ENCODE data around the gene KCNQ1. TPM values are rescaled to one million over a fixed set of nuclear protein-coding genes. Genes with fewer than 3 reads are reported as not detected.
"Not testable (repeated sequence)": the region's sequence is repeated elsewhere in the genome, so short reads cannot be mapped to it uniquely, and the experiment has no call there.

Gene KCNQ1
- total RNA-seq, 2 experiments from 2014 or later, result 10.7 to 10.8 TPM

DNA sequence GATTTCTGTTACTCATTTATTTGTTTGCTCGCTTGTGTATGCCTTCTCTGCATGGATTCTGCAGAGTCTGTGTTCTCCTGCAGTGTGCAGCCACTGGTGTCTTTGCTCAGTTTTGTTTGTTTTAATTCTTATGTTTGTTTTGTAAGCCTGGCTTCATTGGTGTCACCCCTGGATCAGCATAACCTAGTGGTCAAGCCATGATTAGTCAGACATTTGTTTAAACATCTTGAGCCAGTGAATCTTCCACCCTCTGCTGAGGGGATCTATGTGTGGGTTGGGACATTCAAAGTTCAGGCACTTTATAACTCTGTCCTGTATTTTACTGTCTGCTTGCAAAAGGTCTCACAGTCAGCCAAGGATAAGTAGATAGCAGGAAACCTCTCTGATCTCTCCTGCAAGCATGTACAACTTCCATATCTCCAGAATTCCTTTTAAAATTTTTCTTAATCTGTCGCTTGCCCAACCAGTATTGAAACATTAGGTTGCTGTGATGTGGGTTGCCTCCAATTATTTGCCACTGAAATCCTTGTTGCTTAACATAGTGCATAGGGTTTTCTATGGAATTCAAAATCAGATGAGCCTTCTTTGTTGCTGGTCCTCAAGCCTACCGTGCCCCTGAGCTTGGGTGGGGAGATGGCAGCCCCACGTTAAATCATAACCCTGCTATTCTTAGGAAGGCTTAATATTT is 168.2 kb downstream of the KCNQ1 start:
- CTCF ChIA-PET, result no interaction called here
- Mint-ChIP-seq H3K36me3 (peaks cover 15% of the 10 kb centered on the region), H3K27ac (no peak overlapping the region), H3K4me1 (ENCODE audit: low read depth) (no peaks in the 10 kb centered on the region), H3K4me3 (no peak overlapping the region), H3K9me3 (peaks cover 16% of the 10 kb centered on the region), H3K27me3 (no peaks in the 10 kb centered on the region)
- POLR2A ChIA-PET, result no interaction called here
- no peak for DNase-seq
- intact Hi-C loops (cut with micrococcal nuclease), result no loop called here

DNA sequence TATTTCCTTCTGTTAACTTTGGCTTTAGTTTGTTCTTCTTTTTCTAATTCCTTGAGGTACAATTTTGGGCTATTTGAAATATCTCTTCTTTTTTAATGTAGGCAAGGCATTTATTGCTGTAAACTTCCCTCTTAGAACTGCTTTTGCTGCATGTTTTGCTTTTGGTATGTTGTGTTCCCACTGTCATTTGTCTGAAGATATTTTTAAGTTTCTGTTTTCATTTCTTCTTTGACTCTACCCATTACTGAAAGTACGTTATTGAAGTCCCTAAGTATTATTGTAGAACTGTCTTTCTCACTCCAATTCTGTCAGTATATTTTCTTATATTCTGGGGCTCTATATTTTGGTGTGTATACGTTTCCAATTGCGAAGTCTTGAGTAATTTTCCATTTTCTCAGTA is 177.1 kb downstream of the KCNQ1 start:
- Mint-ChIP-seq H3K36me3 (peaks cover 8% of the 10 kb centered on the region), H3K4me1 (ENCODE audit: low read depth) (peaks cover 4% of the 10 kb centered on the region), H3K4me3 (no peak overlapping the region), H3K27ac (no peak overlapping the region), H3K9me3 (no peaks in the 10 kb centered on the region), H3K27me3 (no peaks in the 10 kb centered on the region)
- ChIA-PET POLR2A (no interaction called here), CTCF (no interaction called here)
- intact Hi-C loops (cut with micrococcal nuclease), result no loop called here
- no peak for DNase-seq

DNA sequence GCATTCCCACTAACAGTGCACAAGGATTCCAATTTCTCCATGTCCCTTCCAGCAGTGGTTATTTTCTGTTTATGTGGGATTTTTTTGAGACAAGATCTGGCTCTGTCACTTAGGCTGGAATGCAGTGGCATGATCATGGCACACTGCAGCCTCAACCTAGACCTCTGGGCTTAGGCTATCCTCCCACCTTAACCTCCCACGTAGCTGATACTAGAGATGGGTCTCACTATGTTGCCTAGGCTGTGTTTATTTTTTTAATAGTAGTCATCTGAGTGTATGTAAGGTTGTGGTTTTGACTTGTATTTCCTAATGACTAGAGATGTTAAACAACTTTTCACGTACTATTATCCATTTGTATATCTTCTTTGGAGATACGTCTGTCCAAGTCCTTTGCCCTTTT is 180.4 kb downstream of the KCNQ1 start:
- ChIA-PET CTCF (no interaction called here), POLR2A (no interaction called here)
- Mint-ChIP-seq H3K27ac (no peak overlapping the region), H3K36me3 (peaks cover 19% of the 10 kb centered on the region), H3K9me3 (peaks cover 10% of the 10 kb centered on the region), H3K4me1 (ENCODE audit: low read depth) (peaks cover 4% of the 10 kb centered on the region), H3K27me3 (no peaks in the 10 kb centered on the region), H3K4me3 (no peak overlapping the region)
- intact Hi-C loops (cut with micrococcal nuclease), result no loop called here
- DNase-seq, result no peak

DNA sequence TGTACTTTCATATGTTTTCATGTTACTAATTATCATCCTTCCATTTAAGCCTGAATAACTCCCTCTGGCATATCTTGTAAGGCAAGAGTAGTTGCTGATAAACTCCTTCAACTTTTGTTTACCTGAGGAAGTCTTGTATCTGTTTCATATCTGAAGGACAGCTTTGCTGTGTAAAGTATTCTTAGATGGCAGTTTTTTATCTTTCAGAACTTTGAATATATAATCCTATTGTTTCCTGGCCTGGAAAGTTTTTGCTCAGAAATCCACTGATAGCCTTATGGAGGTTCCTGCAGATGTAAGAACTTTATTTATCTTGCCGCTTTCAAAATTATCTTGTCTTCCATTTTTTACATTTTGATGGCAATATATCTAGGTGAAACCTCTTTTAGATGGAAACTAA is 185.9 kb downstream of the KCNQ1 start:
- peaks cover 45% of the 10 kb centered on the region for H3K36me3 Mint-ChIP-seq
- H3K27me3 Mint-ChIP-seq, result no peaks in the 10 kb centered on the region
- no peaks in the 10 kb centered on the region for H3K4me1 Mint-ChIP-seq (ENCODE audit: low read depth)
- H3K9me3 Mint-ChIP-seq, result peaks cover 50% of the 10 kb centered on the region
- CTCF ChIA-PET, result no interaction called here
- H3K27ac Mint-ChIP-seq, result no peak overlapping the region
- H3K4me3 Mint-ChIP-seq, result no peak overlapping the region
- no peak for DNase-seq
- POLR2A ChIA-PET, result no interaction called here
- intact Hi-C loops (cut with micrococcal nuclease), result no loop called here

DNA sequence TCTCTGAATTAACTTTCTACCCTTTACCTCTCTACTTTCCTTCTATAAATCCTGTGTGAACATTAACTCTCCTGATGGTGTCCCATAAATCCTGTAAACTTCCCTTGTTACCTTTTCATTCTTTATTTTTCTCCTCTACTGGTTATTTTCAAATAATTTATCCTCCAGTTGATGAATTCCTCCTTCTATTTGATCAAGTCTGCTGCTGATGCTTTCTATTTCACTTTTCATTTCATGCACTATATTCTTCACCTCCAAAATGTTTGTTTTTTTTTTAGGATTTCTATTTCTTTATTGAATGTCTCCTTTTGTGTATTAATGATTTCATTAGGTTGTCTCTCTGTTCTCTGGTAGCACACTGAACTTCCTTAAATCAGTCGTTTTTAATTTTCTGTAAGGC is 186.4 kb downstream of the KCNQ1 start:
- ChIA-PET CTCF (no interaction called here), POLR2A (no interaction called here)
- Mint-ChIP-seq H3K27me3 (no peaks in the 10 kb centered on the region), H3K9me3 (peaks cover 54% of the 10 kb centered on the region), H3K36me3 (peaks cover 47% of the 10 kb centered on the region), H3K4me1 (ENCODE audit: low read depth) (no peaks in the 10 kb centered on the region), H3K4me3 (no peak overlapping the region), H3K27ac (no peak overlapping the region)
- intact Hi-C loops (cut with micrococcal nuclease), result no loop called here
- no peak for DNase-seq

DNA sequence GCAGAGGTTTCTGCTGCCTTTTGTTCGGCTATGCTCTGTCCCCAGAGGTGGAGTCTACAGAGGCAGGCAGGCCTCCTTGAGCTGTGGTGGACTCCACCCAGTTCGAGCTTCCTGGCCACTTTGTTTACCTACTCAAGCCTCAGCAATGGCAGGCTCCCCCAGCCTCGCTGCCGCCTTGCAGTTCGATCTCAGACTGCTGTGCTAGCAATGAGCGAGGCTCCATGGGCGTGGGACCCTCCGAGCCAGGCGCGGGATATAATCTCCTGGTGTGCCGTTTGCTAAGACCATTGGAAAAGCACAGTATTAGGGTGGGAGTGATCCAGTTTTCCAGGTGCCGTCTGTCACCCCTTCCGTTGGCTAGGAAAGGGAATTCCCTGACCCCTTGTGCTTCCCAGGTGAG is 195.0 kb downstream of the KCNQ1 start:
- intact Hi-C loops (cut with micrococcal nuclease); POLR2A ChIA-PET; H3K4me1 Mint-ChIP-seq (ENCODE audit: low read depth); H3K27me3 Mint-ChIP-seq; DNase-seq; H3K4me3 Mint-ChIP-seq; H3K27ac Mint-ChIP-seq: not testable (repeated sequence)
- H3K9me3 Mint-ChIP-seq, result peaks cover 77% of the 10 kb centered on the region
- peaks cover 67% of the 10 kb centered on the region for H3K36me3 Mint-ChIP-seq
- CTCF ChIA-PET, result interaction anchor here (0.6 kb wide), 1 partner anchor 249 kb away, joined by 3 read pairs; no protein-coding TSS in a partner anchor

DNA sequence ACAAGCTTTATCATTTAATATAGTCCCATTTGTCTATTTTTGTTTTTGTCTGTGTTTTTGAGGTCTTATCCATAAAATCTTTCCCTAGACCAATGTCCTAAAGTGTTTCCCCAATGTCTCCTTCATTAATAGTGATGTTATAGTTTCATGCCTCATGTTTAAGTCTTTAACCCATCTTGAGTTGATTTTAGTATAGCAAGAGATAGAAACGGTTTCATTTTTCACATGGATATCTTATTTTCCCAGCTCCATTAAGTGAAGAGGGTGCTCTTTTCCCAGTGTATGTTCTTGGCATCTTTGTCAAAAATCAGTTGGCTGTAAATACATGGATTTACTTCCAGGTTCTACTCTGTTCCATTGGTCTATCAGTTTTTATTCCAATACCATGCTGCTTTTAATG is 196.8 kb downstream of the KCNQ1 start:
- Mint-ChIP-seq H3K9me3 (peaks cover 77% of the 10 kb centered on the region), H3K36me3 (peaks cover 63% of the 10 kb centered on the region), H3K4me1 (ENCODE audit: low read depth) (no peaks in the 10 kb centered on the region), H3K27ac (no peak overlapping the region), H3K4me3 (no peak overlapping the region), H3K27me3 (no peaks in the 10 kb centered on the region)
- CTCF ChIA-PET, result interaction anchor here (1.4 kb wide), 1 partner anchor 109 kb away, joined by 3 read pairs; no protein-coding TSS in a partner anchor
- no peak for DNase-seq
- POLR2A ChIA-PET, result no interaction called here
- intact Hi-C loops (cut with micrococcal nuclease), result no loop called here

DNA sequence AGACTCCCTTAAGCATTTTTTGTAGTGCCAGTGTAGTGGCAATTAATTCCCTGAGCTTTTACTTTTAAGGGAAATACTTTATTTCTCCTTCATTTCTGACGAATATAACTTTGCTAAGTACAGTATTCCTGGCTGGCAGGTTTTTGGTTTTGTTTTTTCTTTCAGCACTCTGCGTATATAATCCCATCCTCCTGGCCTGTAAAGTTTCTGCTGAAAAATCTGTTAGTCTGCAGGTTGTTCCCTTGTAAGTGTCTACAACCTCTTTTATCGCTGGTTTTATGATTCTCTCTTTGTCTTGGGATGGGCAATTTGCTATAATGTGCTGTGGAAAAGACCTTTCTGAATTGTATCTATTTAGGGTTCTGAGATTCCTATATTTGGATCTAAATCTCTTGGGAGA is 198.9 kb downstream of the KCNQ1 start:
- intact Hi-C loops (cut with micrococcal nuclease), result no loop called here
- Mint-ChIP-seq H3K9me3 (peaks cover 74% of the 10 kb centered on the region), H3K4me1 (ENCODE audit: low read depth) (no peaks in the 10 kb centered on the region), H3K27ac (no peak overlapping the region), H3K27me3 (no peaks in the 10 kb centered on the region), H3K4me3 (no peak overlapping the region), H3K36me3 (peaks cover 62% of the 10 kb centered on the region)
- ChIA-PET POLR2A (no interaction called here), CTCF (no interaction called here)
- no peak for DNase-seq

DNA sequence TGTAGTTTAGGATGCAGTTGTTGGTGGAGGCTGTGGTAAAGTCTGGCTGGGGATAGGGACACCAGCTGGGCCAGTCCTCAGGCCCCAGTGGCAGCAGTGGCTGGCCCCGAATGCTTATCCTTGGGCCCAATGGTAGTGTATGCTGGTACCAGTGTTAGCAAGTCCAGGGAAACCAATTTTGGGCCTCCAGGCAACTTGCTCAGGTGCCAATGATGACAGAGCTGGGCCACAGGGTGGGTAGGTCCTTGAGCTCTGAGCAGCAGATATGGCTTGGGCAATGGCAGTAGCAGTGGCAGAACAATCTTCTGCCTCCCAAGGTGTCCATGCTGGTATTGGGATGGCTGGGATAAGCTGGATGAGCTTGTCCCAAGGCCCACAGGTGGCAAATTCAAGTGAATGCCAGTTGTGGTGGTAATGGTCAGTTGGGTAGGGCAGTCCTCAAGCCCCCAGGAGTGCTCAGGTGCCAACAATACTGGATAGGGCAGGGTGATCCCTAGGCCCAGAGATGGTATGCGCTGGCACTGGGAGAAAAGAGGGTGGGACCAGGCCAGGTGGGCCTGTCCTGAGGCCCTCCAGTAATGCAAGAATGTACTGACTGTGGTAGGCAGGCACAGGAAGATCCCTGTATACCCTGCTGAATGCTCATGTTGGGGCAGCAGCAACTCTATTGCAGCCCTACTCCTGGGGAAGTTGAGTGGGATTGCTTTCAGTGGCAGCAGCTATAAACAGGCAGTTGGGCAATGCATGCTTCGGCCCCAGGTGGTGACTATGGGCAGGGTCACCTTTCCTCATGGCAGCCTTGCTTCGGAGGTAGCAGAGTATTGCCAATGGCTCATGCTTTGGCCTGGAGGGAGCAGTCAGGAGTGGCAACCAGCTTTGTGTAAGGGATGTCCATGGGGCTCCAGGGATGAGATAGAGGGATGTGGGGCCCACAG is 200.3 kb downstream of the KCNQ1 start:
- Mint-ChIP-seq H3K27me3 (no peaks in the 10 kb centered on the region), H3K27ac (no peak overlapping the region), H3K36me3 (peaks cover 65% of the 10 kb centered on the region), H3K4me1 (ENCODE audit: low read depth) (no peaks in the 10 kb centered on the region), H3K9me3 (peaks cover 75% of the 10 kb centered on the region), H3K4me3 (no peak overlapping the region)
- no peak for DNase-seq
- ChIA-PET POLR2A (no interaction called here), CTCF (no interaction called here)
- intact Hi-C loops (cut with micrococcal nuclease), result no loop called here

DNA sequence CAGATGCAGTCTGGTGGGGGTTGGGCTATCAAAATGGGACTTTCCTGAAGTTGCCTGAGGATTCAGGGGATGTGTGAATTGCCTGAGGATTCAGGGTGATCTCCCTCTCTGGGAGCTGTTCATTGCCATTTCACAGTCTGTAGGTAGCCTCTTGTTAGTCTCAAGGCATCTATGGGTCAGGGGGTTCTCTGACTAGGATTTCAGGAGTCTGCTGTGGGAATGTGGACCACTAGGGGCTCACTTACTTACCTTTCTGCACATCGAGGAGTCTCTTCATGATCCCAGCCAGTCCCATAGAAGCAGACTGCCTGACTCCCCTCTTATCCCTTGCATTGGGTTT is 200.9 kb downstream of the KCNQ1 start:
- H3K9me3 Mint-ChIP-seq, result peaks cover 74% of the 10 kb centered on the region
- peaks cover 62% of the 10 kb centered on the region for H3K36me3 Mint-ChIP-seq
- no peak for DNase-seq
- H3K4me3 Mint-ChIP-seq, result no peak overlapping the region
- CTCF ChIA-PET, result no interaction called here
- no peaks in the 10 kb centered on the region for H3K27me3 Mint-ChIP-seq
- no peak overlapping the region for H3K27ac Mint-ChIP-seq
- H3K4me1 Mint-ChIP-seq (ENCODE audit: low read depth), result no peaks in the 10 kb centered on the region
- intact Hi-C loops (cut with micrococcal nuclease), result no loop called here
- POLR2A ChIA-PET, result no interaction called here

DNA sequence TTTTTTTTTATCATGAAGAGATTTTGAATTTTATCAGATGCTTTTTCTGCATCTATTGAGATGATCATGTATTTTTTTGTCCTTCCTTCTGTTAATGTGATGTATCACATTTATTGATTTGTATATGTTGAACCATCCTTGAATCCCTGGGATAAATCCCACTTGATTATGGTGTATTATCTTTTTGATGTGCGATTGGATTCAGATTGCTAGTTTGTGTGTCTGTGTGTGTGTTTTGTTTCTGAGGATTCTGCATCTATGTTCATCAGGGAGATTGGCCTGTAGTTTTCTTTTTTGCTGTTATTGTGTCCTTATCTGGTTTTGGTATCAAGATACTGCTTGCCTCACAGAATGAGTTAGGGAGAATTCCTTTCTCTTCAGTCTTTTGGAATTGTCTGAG is 202.4 kb downstream of the KCNQ1 start:
- H3K9me3 Mint-ChIP-seq, result peaks cover 64% of the 10 kb centered on the region
- H3K4me1 Mint-ChIP-seq (ENCODE audit: low read depth), result no peaks in the 10 kb centered on the region
- intact Hi-C loops (cut with micrococcal nuclease), result no loop called here
- no peak overlapping the region for H3K4me3 Mint-ChIP-seq
- H3K27ac Mint-ChIP-seq, result no peak overlapping the region
- ChIA-PET POLR2A (no interaction called here), CTCF (no interaction called here)
- peaks cover 50% of the 10 kb centered on the region for H3K36me3 Mint-ChIP-seq
- no peak for DNase-seq
- H3K27me3 Mint-ChIP-seq, result no peaks in the 10 kb centered on the region

DNA sequence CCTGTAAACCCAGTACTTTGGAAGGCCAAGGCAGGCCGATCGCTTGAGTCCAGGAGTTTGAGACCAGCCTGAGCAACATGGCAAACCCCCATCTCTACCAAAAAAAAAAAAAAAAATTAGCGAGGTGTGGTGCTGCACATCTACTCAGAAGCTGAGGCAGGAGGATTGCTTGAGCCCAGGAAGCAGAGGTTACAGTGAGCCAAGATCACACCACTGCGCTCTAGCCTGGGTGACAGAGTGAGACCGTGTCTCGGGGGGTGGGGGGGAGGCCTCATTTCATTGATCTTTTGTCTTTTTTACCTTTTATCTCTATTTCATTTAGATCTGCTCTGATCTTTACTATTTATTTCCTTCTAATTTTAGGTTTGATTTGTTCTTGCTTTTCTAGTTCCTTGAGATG is 203.1 kb downstream of the KCNQ1 start:
- no peaks in the 10 kb centered on the region for H3K4me1 Mint-ChIP-seq (ENCODE audit: low read depth)
- no peak for DNase-seq
- POLR2A ChIA-PET, result no interaction called here
- H3K27me3 Mint-ChIP-seq, result no peaks in the 10 kb centered on the region
- H3K27ac Mint-ChIP-seq, result no peak overlapping the region
- intact Hi-C loops (cut with micrococcal nuclease), result no loop called here
- no peak overlapping the region for H3K4me3 Mint-ChIP-seq
- CTCF ChIA-PET, result no interaction called here
- peaks cover 44% of the 10 kb centered on the region for H3K36me3 Mint-ChIP-seq
- peaks cover 59% of the 10 kb centered on the region for H3K9me3 Mint-ChIP-seq

DNA sequence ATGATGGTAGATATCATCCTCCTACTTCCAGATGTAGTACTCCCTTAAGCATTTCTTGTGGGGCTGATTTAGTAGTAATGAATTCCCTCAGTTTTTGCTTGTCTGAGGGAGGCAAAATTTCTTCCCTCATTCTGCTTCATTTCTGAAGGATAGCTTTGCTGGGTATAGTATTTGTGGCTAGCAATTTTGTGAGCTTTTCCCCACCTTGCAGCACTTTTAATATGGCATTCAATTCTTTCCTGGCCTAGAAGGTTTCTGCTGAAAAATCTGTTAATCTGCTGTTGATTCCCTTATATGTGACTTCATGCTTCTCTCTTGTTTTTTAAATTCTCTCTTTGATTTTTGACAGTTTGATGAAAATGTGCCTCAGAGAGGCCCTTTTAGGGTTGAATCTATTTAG is 204.6 kb downstream of the KCNQ1 start:
- no peak for DNase-seq
- ChIA-PET CTCF (no interaction called here), POLR2A (no interaction called here)
- intact Hi-C loops (cut with micrococcal nuclease), result no loop called here
- Mint-ChIP-seq H3K27ac (no peak overlapping the region), H3K4me3 (no peak overlapping the region), H3K27me3 (no peaks in the 10 kb centered on the region), H3K9me3 (peaks cover 44% of the 10 kb centered on the region), H3K4me1 (ENCODE audit: low read depth) (no peaks in the 10 kb centered on the region), H3K36me3 (peaks cover 32% of the 10 kb centered on the region)

Measured in activated CD4-positive, alpha-beta memory T cell treated with anti-CD3 and anti-CD28 coated beads for 36 hours (primary cell).